Right ventricle myocardium inferior (tissue), 1 donor: ENCODE data around the gene TRAF2. TPM values are rescaled to one million over a fixed set of nuclear protein-coding genes. Genes with fewer than 3 reads are reported as not detected.
"Not testable (repeated sequence)": the region's sequence is repeated elsewhere in the genome, so short reads cannot be mapped to it uniquely, and the experiment has no call there.

Experiments used
- ATAC-seq: fragments of 200-7000 bp; cut with Tn5 transposase; one replicate; pipeline ENCODE4 v1.9.1; 2020; ENCODE audit warnings: mild to moderate bottlenecking, moderate library complexity
- DNase-seq: peaks from one replicate; pipeline ENCODE4 v3.0.0; 2021; ENCODE audit errors: missing footprints
- intact Hi-C: fragments of 100-400 bp; cut with DNase I; formaldehyde crosslinking; loops from one replicate; pipeline ENCODE4 v1.11.0; 2022
- total RNA-seq: library from RNA; stranded (reverse); fragmentation: NEBNext Ultra II Directional; extraction: Animal tissue kit (Norgen Biotek cat#: 25700); gene quantifications from one replicate; pipeline ENCODE4 v1.2.1, GENCODE V29; 2021
- donor health status: DM: no; HTN: yes; CAD: no; lungs with severe emphysema.

TRAF2 gene
- total RNA-seq, 1 donor from 2014 or later: 12.6 TPM

- intact Hi-C loops: loop anchor here (5.0 kb wide), 1 partner anchor 75 kb away; the partner anchor contains the start of gene FBXW5
- not testable (repeated sequence) for DNase-seq, ATAC-seq
These were observed 19.4 kb upstream of the TRAF2 start for GRCh38 chr9:136866898-136867421.

- intact Hi-C loops: loop anchor here (5.0 kb wide), 1 partner anchor 75 kb away; the partner anchor contains the start of gene FBXW5
- DNase-seq: no peak
- no peak for ATAC-seq
These were observed 18.8 kb upstream of the TRAF2 start for GRCh38 chr9:136867480-136867879.

- DNase-seq (no peak), ATAC-seq (no peak)
- intact Hi-C loops: loop anchor here (5.0 kb wide), 1 partner anchor 74 kb away; the partner anchor contains the start of gene FBXW5
These were observed 18.4 kb upstream of the TRAF2 start for GRCh38 chr9:136867917-136868316.

- no peak for DNase-seq
- intact Hi-C loops: loop anchor here (5.0 kb wide), 1 partner anchor 74 kb away; the partner anchor contains the start of gene FBXW5
These were observed 17.7 kb upstream of the TRAF2 start for GRCh38 chr9:136868644-136869043.

GRCh38 chr9:136869611-136870010 is 16.7 kb upstream of the TRAF2 start:
- not testable (repeated sequence) for DNase-seq, ATAC-seq
- intact Hi-C loops: loop anchor here (5.0 kb wide), 1 partner anchor 73 kb away; the partner anchor contains the start of gene FBXW5

More at GRCh38 chr9:136868644-136869043, 17.7 kb upstream of the TRAF2 start:
- no peak for ATAC-seq

GRCh38 chr9:136875155-136875554 is 11.2 kb upstream of the TRAF2 start:
- DNase-seq: no peak

GRCh38 chr9:136876476-136876875 is 9.8 kb upstream of the TRAF2 start:
- intact Hi-C loops: no loop called here
- DNase-seq (no peak), ATAC-seq (no peak)

More at GRCh38 chr9:136875155-136875554, 11.2 kb upstream of the TRAF2 start:
- ATAC-seq: no peak
- intact Hi-C loops: no loop called here

GRCh38 chr9:136880651-136881050 is 5.7 kb upstream of the TRAF2 start:
- intact Hi-C loops: no loop called here
- no peak for DNase-seq
- no peak for ATAC-seq

- no peak for DNase-seq
- intact Hi-C loops: no loop called here
These were observed 4.6 kb upstream of the TRAF2 start for GRCh38 chr9:136881691-136882108.

GRCh38 chr9:136882109-136882946 is 4.0 kb upstream of the TRAF2 start:
- no peak for DNase-seq
- ATAC-seq: no peak
- intact Hi-C loops: no loop called here

More at GRCh38 chr9:136881691-136882108, 4.6 kb upstream of the TRAF2 start:
- no peak for ATAC-seq

GRCh38 chr9:136882947-136883283 is 3.4 kb upstream of the TRAF2 start:
- intact Hi-C loops, ATAC-seq, DNase-seq: not testable (repeated sequence)

- ATAC-seq, intact Hi-C loops, DNase-seq: not testable (repeated sequence)
These were observed 2.6 kb upstream of the TRAF2 start for GRCh38 chr9:136883670-136884069.

GRCh38 chr9:136886610-136887597 is 588 bp downstream of the TRAF2 start:
- DNase-seq (no peak), ATAC-seq (peak; percentile 13)
- intact Hi-C loops: loop anchor here (5.0 kb wide), 1 partner anchor 55 kb away; the partner anchor contains the start of gene FBXW5

- intact Hi-C loops: loop anchor here (5.0 kb wide), 1 partner anchor 54 kb away; the partner anchor contains the start of gene FBXW5
- ATAC-seq (no peak), DNase-seq (no peak)
These were observed 2.1 kb downstream of the TRAF2 start for GRCh38 chr9:136888454-136888853.

- intact Hi-C loops: loop anchor here (5.0 kb wide), 1 partner anchor 52 kb away; the partner anchor contains the start of gene FBXW5
These were observed 3.5 kb downstream of the TRAF2 start for GRCh38 chr9:136889858-136890257.

GRCh38 chr9:136890661-136891060 is 4.3 kb downstream of the TRAF2 start:
- ATAC-seq (no peak), DNase-seq (no peak)
- intact Hi-C loops: no loop called here

More at GRCh38 chr9:136889858-136890257, 3.5 kb downstream of the TRAF2 start:
- DNase-seq: no peak
- ATAC-seq: no peak

- ATAC-seq (no peak), DNase-seq (no peak)
- intact Hi-C loops: no loop called here
These were observed 9.7 kb downstream of the TRAF2 start for GRCh38 chr9:136896027-136896426.

GRCh38 chr9:136898483-136899100 is 12.3 kb downstream of the TRAF2 start:
- no peak for ATAC-seq
- intact Hi-C loops: no loop called here
- no peak for DNase-seq
